IMR-90 (cell line): ENCODE measurements around the gene KXD1. TPM values are rescaled to one million over a fixed set of nuclear protein-coding genes. Genes with fewer than 3 reads are reported as not detected.
A peak's percentile ranks its signal among the peaks of the same experiment; 100 is the strongest.

ENCODE experiments used
- ATAC-seq: fragments of 200-7000 bp; cut with Tn5 transposase; 2 replicates; pipeline ENCODE4 v1.9.1; 2020; ENCODE audit warnings: low read depth, mild to moderate bottlenecking, moderate library complexity
- BruUV-seq: library from RNA; stranded (reverse); fragments of 400-500 nt; replicated peaks from 2 replicates; lab custom pipeline; 2021; lab: Mats Ljungman, UMichigan
- CTCF ChIA-PET: fragments of 300-600 bp; formaldehyde crosslinking; extraction: SDS; loops from one replicate; lab custom pipeline; 2021; ENCODE audit warnings: antibody characterized with exemption; lab: Yijun Ruan, JAX
- POLR2A ChIA-PET: fragments of 300-600 bp; sonication (Branson Sonifier 250); formaldehyde crosslinking; loops from one replicate; lab custom pipeline; 2022; ENCODE audit warnings: antibody characterized with exemption; ENCODE audit not compliant: unreplicated experiment; lab: Charles Lee
- DNase-seq: peaks from one replicate; pipeline ENCODE4 v3.0.0; 2013
- H2AFZ ChIP-seq: replicated peaks from 2 replicates; pipeline ENCODE3; 2013; ENCODE audit warnings: low read length, mild to moderate bottlenecking; ENCODE audit not compliant: poor library complexity
- H2AK5ac ChIP-seq: 2 replicates; pipeline ENCODE4 v1.6.1; 2013; ENCODE audit warnings: low read depth, low read length, inconsistent platforms
- H2AK9ac ChIP-seq: replicated peaks from 2 replicates; pipeline ENCODE3; 2013; ENCODE audit warnings: mild to moderate bottlenecking, low read depth, low read length, moderate library complexity; ENCODE audit not compliant: poor library complexity
- H2BK120ac ChIP-seq: 2 replicates; pipeline ENCODE4 v1.6.1; 2013; ENCODE audit warnings: low read depth, low read length, inconsistent platforms
- H2BK15ac ChIP-seq: 3 replicates; pipeline ENCODE4 v1.6.1; 2013; ENCODE audit warnings: low read depth, low read length, inconsistent platforms
- H2BK20ac ChIP-seq: 2 replicates; pipeline ENCODE4 v1.6.1; 2013; ENCODE audit warnings: low read depth, mild to moderate bottlenecking, inconsistent platforms, low read length, moderate library complexity
- H2BK5ac ChIP-seq: 2 replicates; pipeline ENCODE4 v1.6.1; 2013; ENCODE audit warnings: mild to moderate bottlenecking, low read depth, low read length, inconsistent platforms; ENCODE audit not compliant: poor library complexity, severe bottlenecking
- H3K14ac ChIP-seq: replicated peaks from 2 replicates; pipeline ENCODE4 v1.6.1; 2013; ENCODE audit warnings: low read depth, low read length, inconsistent platforms
- H3K18ac ChIP-seq: 2 replicates; pipeline ENCODE4 v1.6.1; 2013; ENCODE audit warnings: low read depth, low read length, control low read depth
- H3K23ac ChIP-seq: 2 replicates; pipeline ENCODE4 v1.6.1; 2013; ENCODE audit warnings: low read depth, low read length, inconsistent platforms
- H3K27ac ChIP-seq: 2 replicates; pipeline ENCODE4 v1.5.1; 2013; ENCODE audit warnings: mild to moderate bottlenecking, control low read depth, low read length; ENCODE audit not compliant: insufficient read depth
- H3K27me3 ChIP-seq: 2 replicates; pipeline ENCODE4 v1.6.1; 2013; ENCODE audit warnings: low read length; ENCODE audit not compliant: control insufficient read depth, insufficient read depth
- H3K36me3 ChIP-seq: 2 replicates; pipeline ENCODE4 v1.6.1; 2013; ENCODE audit warnings: low read length, mixed read lengths; ENCODE audit not compliant: control insufficient read depth, insufficient read depth
- H3K4ac ChIP-seq: 2 replicates; pipeline ENCODE4 v1.6.1; 2013; ENCODE audit warnings: low read depth, low read length, inconsistent platforms
- H3K4me1 ChIP-seq: 2 replicates; pipeline ENCODE4 v1.6.1; 2013; ENCODE audit warnings: low read length, mixed read lengths; ENCODE audit not compliant: control insufficient read depth, insufficient read depth
- H3K4me2 ChIP-seq: 2 replicates; pipeline ENCODE4 v1.6.1; 2013; ENCODE audit warnings: low read depth, mild to moderate bottlenecking, control low read depth, low read length, moderate library complexity
- H3K4me3 ChIP-seq: 2 replicates; pipeline ENCODE4 v1.5.1; 2013; ENCODE audit warnings: low read depth, mild to moderate bottlenecking, control low read depth, low read length, moderate library complexity; ENCODE audit not compliant: insufficient read depth
- H3K56ac ChIP-seq: 2 replicates; pipeline ENCODE4 v1.6.1; 2013; ENCODE audit warnings: low read length, inconsistent platforms; ENCODE audit not compliant: insufficient read depth; ENCODE audit errors: extremely low read depth
- H3K79me1 ChIP-seq, 2 experiments: 2 replicates each; pipeline ENCODE4 v1.6.1; 2013; ENCODE audit warnings: low read length in 2 of 2, inconsistent platforms in 1 of 2, low read depth in 1 of 2
- H3K9ac ChIP-seq: 2 replicates; pipeline ENCODE4 v1.6.1; 2013; ENCODE audit warnings: low read depth, low read length, control low read depth
- H3K9me1 ChIP-seq: 2 replicates; pipeline ENCODE4 v1.6.1; 2013; ENCODE audit warnings: low read length, inconsistent platforms; ENCODE audit not compliant: insufficient read depth
- H3K9me3 ChIP-seq: 2 replicates; pipeline ENCODE4 v1.6.1; 2013; ENCODE audit warnings: low read length; ENCODE audit not compliant: control insufficient read depth, insufficient read depth
- H4K20me1 ChIP-seq: 2 replicates; pipeline ENCODE4 v1.6.1; 2013; ENCODE audit warnings: low read length, inconsistent platforms; ENCODE audit not compliant: insufficient read depth
- H4K5ac ChIP-seq: 2 replicates; pipeline ENCODE4 v1.6.1; 2013; ENCODE audit warnings: mild to moderate bottlenecking, low read depth, low read length, control low read depth
- H4K8ac ChIP-seq, 2 experiments: 2 replicates each; pipeline ENCODE4 v1.6.1; 2013; ENCODE audit warnings: low read depth in 2 of 2, low read length in 2 of 2, control low read depth in 1 of 2, inconsistent platforms in 1 of 2
- H4K91ac ChIP-seq: 2 replicates; pipeline ENCODE4 v1.6.1; 2013; ENCODE audit warnings: low read depth, low read length, inconsistent platforms; ENCODE audit not compliant: insufficient read depth
- BHLHE40 ChIP-seq: fragments of 150-350 bp; IDR thresholded peaks from 2 replicates; pipeline ENCODE4 v1.6.1; 2016; ENCODE audit warnings: mild to moderate bottlenecking, low read depth, low read length
- CEBPB ChIP-seq: IDR thresholded peaks from 2 replicates; pipeline ENCODE4 v1.6.1; 2012; ENCODE audit warnings: low read depth, low read length, improper control_type of control experiment
- CHD1 ChIP-seq: IDR thresholded peaks from 2 replicates; pipeline ENCODE4 v1.6.1; 2012; ENCODE audit warnings: low read depth, low read length, improper control_type of control experiment
- FOS ChIP-seq: fragments of 150-350 bp; IDR thresholded peaks from 2 replicates; pipeline ENCODE4 v1.6.1; 2016; ENCODE audit warnings: low read depth, low read length
- MAFK ChIP-seq: IDR thresholded peaks from 2 replicates; pipeline ENCODE4 v1.6.1; 2012; ENCODE audit warnings: low read depth, low read length, improper control_type of control experiment
- MAZ ChIP-seq: IDR thresholded peaks from 2 replicates; pipeline ENCODE4 v1.6.1; 2012; ENCODE audit warnings: low read depth, mild to moderate bottlenecking, low read length, improper control_type of control experiment, moderate library complexity, borderline replicate concordance
- MXI1 ChIP-seq: IDR thresholded peaks from 2 replicates; pipeline ENCODE4 v1.6.1; 2012; ENCODE audit warnings: low read depth, mild to moderate bottlenecking, low read length, moderate library complexity, borderline replicate concordance
- NFE2L2 ChIP-seq: fragments of 150-350 bp; IDR thresholded peaks from 2 replicates; pipeline ENCODE4 v1.6.1; 2016; ENCODE audit warnings: low read depth, mild to moderate bottlenecking, low read length
- POLR2A ChIP-seq: IDR thresholded peaks from 2 replicates; pipeline ENCODE4 v1.6.1; 2012; ENCODE audit warnings: mild to moderate bottlenecking, low read depth, low read length
- RAD21 ChIP-seq: IDR thresholded peaks from 2 replicates; pipeline ENCODE4 v1.6.1; 2012; ENCODE audit warnings: low read length, improper control_type of control experiment
- RCOR1 ChIP-seq: IDR thresholded peaks from 2 replicates; pipeline ENCODE4 v1.6.1; 2012; ENCODE audit warnings: mild to moderate bottlenecking, low read length, improper control_type of control experiment; ENCODE audit not compliant: insufficient replicate concordance
- RFX5 ChIP-seq: IDR thresholded peaks from 2 replicates; pipeline ENCODE4 v1.8.0; 2012; ENCODE audit warnings: low read depth, mild to moderate bottlenecking, low read length, moderate library complexity
- SMC3 ChIP-seq: fragments of 150-350 bp; IDR thresholded peaks from 2 replicates; pipeline ENCODE4 v1.6.1; 2016; ENCODE audit warnings: low read depth, mild to moderate bottlenecking, antibody characterized with exemption, low read length, moderate library complexity
- WGBS, 2 experiments: methylation state at CpG; one replicate each; pipeline versions ENCODE4 v1.1.5 to v1.1.7; 2013; ENCODE audit warnings: missing lambda C conversion rate in 2 of 2; ENCODE audit not compliant: insufficient read length in 1 of 2; ENCODE audit errors: extremely low coverage in 2 of 2; 5-methylcytosine and 5-hydroxymethylcytosine counted together
- dilution Hi-C: fragments of 300-500 bp; cut with HindIII; formaldehyde crosslinking; loops from one replicate; pipeline ENCODE4 v1.14.3; 2018; ENCODE audit warnings: low sequenced_read_pairs; ENCODE audit not compliant: unreplicated experiment
- in situ Hi-C: fragments of 300-500 bp; cut with MboI; formaldehyde crosslinking; loops from 3 replicates; pipeline ENCODE4 v1.14.3; 2019; ENCODE audit warnings: low sequenced_read_pairs, inconsistent platforms, mixed read lengths
- intact Hi-C: fragments of 100-400 bp; cut with micrococcal nuclease; formaldehyde crosslinking; loops from 2 replicates; pipeline ENCODE4 v1.10.0; 2022
- polyA plus RNA-seq, 3 experiments: library from polyadenylated mRNA; depleted of rRNA; stranded (reverse); fragments of >200 nt; gene quantifications; 2 replicates each; pipeline ENCODE4 v1.2.3, GENCODE V29; 2012; ENCODE audit warnings: low replicate concordance in 1 of 3
- total RNA-seq: library from RNA; depleted of rRNA; stranded (reverse); fragments of >200 nt; gene quantifications from 2 replicates; pipeline ENCODE4 v1.2.3, GENCODE V29; 2012
- TF ChIP-seq, protein P1 (sequence below): fragments of 150-350 bp; IDR thresholded peaks from 2 replicates; pipeline ENCODE4 v1.6.1; 2016; ENCODE audit warnings: low read depth, mild to moderate bottlenecking, low read length, moderate library complexity, borderline replicate concordance
- TF ChIP-seq, protein P2 (sequence below): conservative IDR thresholded peaks from 2 replicates; pipeline ENCODE4 v1.5.1; 2012; ENCODE audit warnings: mild to moderate bottlenecking, low read depth, low read length, improper control_type of control experiment
- TF ChIP-seq, protein P3 (sequence below): fragments of 150-350 bp; IDR thresholded peaks from 2 replicates; pipeline ENCODE4 v1.6.1; 2017; ENCODE audit warnings: mild to moderate bottlenecking, antibody characterized with exemption, low read length, low read depth

The KXD1 gene
- total and polyA plus RNA-seq, 2 of the 4 experiments (the other 2 are of a cell fraction) = 66.7 to 196 TPM

DNA sequence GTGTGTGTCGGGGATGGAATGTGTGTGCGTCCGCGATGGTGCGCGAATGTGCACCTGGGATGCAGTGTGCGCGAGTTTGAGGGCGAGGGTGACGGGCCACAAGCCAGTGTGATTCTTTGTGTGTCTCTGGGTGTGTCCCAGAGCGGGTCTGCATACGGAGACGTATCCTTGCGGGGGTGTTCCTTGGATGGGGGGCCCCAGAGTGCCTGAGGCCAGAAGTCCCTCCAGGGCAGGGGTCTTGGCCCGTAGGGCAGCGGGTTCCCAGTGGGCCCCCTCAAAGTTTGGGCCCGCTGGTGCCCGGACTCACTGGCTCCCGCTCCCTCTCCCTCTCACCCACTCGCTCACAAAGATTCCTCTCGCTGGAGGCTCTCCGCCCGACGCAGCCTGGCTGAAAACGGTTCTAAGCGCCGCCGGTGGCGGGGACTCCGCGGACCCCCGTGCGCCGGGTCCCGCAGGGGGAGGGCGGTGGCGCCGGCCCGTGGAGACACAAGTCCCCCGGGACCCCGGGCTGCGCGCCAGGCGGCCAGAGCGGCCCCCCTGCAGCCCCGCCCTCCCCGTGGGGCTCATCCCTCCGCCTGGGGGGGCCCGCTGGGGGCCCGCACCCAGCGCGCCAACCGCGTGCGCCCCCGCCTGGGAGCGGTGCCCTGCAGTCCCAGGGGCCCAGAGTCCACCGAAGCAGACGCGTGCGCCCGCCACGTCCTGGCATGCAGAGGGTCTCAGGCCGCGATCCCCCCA is 48.0 kb downstream of the KXD1 start:
- no peak for TF ChIP-seq FOS
- TF ChIP-seq NFE2L2 = no peak
- no peak for TF ChIP-seq MAZ
- TF ChIP-seq BHLHE40 = no peak
- TF ChIP-seq, protein P1, sequence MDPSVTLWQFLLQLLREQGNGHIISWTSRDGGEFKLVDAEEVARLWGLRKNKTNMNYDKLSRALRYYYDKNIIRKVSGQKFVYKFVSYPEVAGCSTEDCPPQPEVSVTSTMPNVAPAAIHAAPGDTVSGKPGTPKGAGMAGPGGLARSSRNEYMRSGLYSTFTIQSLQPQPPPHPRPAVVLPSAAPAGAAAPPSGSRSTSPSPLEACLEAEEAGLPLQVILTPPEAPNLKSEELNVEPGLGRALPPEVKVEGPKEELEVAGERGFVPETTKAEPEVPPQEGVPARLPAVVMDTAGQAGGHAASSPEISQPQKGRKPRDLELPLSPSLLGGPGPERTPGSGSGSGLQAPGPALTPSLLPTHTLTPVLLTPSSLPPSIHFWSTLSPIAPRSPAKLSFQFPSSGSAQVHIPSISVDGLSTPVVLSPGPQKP = no peak
- TF ChIP-seq, protein P2, sequence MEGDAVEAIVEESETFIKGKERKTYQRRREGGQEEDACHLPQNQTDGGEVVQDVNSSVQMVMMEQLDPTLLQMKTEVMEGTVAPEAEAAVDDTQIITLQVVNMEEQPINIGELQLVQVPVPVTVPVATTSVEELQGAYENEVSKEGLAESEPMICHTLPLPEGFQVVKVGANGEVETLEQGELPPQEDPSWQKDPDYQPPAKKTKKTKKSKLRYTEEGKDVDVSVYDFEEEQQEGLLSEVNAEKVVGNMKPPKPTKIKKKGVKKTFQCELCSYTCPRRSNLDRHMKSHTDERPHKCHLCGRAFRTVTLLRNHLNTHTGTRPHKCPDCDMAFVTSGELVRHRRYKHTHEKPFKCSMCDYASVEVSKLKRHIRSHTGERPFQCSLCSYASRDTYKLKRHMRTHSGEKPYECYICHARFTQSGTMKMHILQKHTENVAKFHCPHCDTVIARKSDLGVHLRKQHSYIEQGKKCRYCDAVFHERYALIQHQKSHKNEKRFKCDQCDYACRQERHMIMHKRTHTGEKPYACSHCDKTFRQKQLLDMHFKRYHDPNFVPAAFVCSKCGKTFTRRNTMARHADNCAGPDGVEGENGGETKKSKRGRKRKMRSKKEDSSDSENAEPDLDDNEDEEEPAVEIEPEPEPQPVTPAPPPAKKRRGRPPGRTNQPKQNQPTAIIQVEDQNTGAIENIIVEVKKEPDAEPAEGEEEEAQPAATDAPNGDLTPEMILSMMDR = no peak
- TF ChIP-seq RFX5 = no peak
- TF ChIP-seq POLR2A = no peak
- no peak for TF ChIP-seq RAD21
- TF ChIP-seq RCOR1 = no peak
- no peak for TF ChIP-seq CHD1
- TF ChIP-seq MAFK = no peak
- TF ChIP-seq, protein P3, sequence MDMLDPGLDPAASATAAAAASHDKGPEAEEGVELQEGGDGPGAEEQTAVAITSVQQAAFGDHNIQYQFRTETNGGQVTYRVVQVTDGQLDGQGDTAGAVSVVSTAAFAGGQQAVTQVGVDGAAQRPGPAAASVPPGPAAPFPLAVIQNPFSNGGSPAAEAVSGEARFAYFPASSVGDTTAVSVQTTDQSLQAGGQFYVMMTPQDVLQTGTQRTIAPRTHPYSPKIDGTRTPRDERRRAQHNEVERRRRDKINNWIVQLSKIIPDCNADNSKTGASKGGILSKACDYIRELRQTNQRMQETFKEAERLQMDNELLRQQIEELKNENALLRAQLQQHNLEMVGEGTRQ = no peak
- TF ChIP-seq CEBPB = no peak
- no peak for TF ChIP-seq SMC3
- no peak for TF ChIP-seq MXI1
- Histone ChIP-seq H4K20me1 (peaks cover 8% of the 10 kb centered on the region), H3K9me1 (no peaks in the 10 kb centered on the region), H2BK5ac (no peak overlapping the region), H2AK5ac (peak overlapping the region; percentile 59; the same call in 1 of the 2 replicates), H4K5ac (no peak overlapping the region), H2AFZ (no peak overlapping the region), H4K91ac (no peak overlapping the region), H3K9me3 (no peaks in the 10 kb centered on the region), H3K56ac (no peak overlapping the region), H2AK9ac (peak overlapping the region; percentile 72), H3K23ac (no peak overlapping the region), H3K79me1 (no peaks in the 10 kb centered on the region), H2BK15ac (no peak overlapping the region), H3K4ac (no peak overlapping the region), H2BK20ac (no peak overlapping the region), H3K27ac (no peak overlapping the region), H3K4me1 (peaks cover 5% of the 10 kb centered on the region; the same call in 1 of the 2 replicates), H2BK120ac (no peak overlapping the region), H4K8ac (no peak overlapping the region), H3K4me3 (no peak overlapping the region), H3K9ac (no peak overlapping the region), H3K4me2 (no peak overlapping the region), H3K36me3 (no peaks in the 10 kb centered on the region), H3K27me3 (peaks cover 70% of the 10 kb centered on the region), H3K18ac (no peak overlapping the region), H3K14ac (no peak overlapping the region)
- dilution Hi-C loops = no loop called here
- ChIA-PET POLR2A (no interaction called here), CTCF (no interaction called here)
- DNase-seq (no peak), ATAC-seq (no peak)
- intact Hi-C loops = no loop called here
- in situ Hi-C loops = no loop called here
- BruUV-seq = no TSS peak
- WGBS, 2 experiments = 10% methylated on average over 34 of the region's 65 CpGs; no CpG with 5 or more reads in 1 of the 2 experiments
